GM18907 (cell line): ENCODE measurements around the gene ACOD1.
A peak's percentile ranks its signal among the peaks of the same experiment; 100 is the strongest.
"Not testable (repeated sequence)": the region's sequence is repeated elsewhere in the genome, so short reads cannot be mapped to it uniquely, and the experiment has no call there.

Experiments used
- ATAC-seq: cut with Tn5 transposase; IDR thresholded peaks from one replicate; pipeline ENCODE4 v1.9.1; 2021; ENCODE audit warnings: mild to moderate bottlenecking, moderate library complexity; ENCODE audit not compliant: unreplicated experiment

Gene ACOD1

DNA sequence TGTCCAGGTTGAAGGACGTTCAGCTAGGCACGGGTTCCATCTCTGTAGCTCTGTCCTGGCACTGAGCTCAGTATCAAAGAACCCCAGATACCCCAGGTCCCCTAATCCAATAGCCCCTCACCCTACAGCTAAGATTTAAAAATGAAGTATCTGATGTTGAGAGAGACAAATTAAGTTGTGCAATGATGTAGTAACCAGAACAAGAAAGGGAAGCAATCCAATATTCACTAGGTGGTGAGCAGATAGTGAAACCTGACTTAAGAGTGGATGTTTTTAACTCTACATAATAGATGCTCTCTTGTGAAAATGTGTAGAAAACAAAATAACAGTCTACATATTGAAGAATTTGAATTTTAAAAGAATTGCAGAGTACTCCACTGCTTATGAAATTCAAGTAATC is 1.8 kb downstream of the ACOD1 start:
- no peak for ATAC-seq

- ATAC-seq: no peak
Measured at GRCh38 chr13:76953968-76954367, 5.7 kb downstream of the ACOD1 start.

DNA sequence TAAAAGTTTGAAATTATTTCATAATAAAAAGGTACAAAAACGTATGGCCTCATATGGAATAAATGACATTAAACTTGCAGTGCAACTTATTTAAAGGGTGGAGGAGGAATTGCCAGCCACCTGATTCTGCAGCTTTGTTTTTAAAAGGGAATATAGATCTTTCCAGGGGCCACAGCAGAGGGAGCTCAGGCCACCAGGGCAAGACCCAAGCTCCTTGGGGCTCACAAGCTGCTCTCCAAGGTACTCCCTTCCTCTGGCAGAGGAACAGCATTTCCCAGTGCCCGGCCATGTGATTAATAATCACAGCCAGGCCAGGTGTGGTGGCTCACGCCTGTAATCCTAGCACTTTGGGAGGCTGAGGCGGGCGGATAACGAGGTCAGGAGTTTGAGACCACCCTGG is 6.2 kb downstream of the ACOD1 start:
- no peak for ATAC-seq

GRCh38 chr13:76955193-76955592 is 6.9 kb downstream of the ACOD1 start:
- no peak for ATAC-seq

DNA sequence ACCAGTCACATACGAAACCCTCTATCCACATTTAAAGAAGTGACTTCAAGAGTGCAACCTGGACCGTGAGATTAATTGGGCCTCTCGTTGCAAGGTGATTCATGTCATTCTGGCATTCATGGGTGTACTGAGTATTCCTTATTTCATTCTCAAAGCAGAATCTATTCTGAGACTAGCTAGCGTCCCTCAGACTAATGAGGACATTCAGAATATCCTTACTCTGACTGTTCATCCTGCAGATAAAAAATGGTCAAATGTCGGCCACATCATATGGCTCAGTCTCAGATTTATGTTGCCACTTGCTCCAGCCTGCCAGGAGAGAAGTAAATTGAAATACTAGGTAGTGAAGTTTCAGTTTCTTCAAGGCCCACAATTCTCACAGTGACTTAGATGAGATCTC is 7.3 kb downstream of the ACOD1 start:
- ATAC-seq: no peak

GRCh38 chr13:76958841-76959432 is 10.6 kb downstream of the ACOD1 start:
- ATAC-seq: no peak

- ATAC-seq: not testable (repeated sequence)
Measured at GRCh38 chr13:76959734-76960133, 11.4 kb downstream of the ACOD1 start.

DNA sequence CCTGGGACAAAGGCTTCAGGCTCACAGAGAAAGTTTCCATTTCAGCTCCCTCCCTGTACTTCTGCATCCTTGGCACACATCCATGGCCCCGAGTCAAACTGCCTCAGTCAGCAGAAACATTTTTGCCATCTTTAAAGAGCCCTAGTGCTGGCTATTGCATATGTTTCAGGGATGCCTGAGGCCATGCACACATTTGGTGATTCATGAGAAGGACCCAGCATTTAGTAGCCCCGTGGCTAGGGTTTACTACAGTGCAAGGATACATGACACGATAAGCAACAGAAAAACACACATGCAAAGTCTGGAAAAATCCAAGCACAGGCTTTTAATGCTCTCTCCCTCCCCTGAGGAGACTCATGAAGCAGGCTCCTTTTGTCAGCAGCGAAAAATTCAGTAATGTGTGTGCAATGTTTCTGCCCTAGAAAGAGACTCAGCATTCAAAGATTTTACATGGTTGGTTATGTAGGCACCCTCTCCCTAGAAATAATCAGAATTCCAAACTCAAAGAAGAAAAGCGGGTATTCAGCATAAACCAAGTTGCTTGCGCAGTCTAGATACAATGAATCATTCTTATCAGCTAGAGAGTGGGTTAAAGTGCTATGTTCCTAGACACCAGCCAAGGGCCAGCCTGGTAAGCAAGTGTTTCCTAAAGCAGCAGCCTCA is 17.6 kb downstream of the ACOD1 start:
- no peak for ATAC-seq

- no peak for ATAC-seq
Measured at GRCh38 chr13:76967031-76967430, 18.7 kb downstream of the ACOD1 start.

DNA sequence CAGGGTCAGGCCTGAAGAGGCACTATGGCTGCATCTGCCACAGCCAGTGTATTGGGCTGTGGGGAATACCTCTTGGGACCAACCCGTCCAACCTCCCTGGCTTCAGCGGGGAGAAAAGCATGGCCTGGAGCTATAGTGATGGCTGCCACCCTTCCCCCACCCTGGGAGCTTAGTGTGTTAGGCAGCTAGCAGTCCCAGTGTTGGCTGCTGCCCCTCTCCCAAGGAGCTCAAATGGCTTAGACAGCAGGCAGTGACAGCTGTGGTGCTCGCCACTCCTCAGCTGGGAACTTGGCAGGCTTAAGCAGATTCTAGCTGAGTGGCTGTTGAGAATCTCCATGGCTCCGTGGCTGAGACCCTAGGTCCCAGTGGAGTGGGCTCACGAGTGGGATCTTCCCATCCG is 19.7 kb downstream of the ACOD1 start:
- ATAC-seq: no peak

DNA sequence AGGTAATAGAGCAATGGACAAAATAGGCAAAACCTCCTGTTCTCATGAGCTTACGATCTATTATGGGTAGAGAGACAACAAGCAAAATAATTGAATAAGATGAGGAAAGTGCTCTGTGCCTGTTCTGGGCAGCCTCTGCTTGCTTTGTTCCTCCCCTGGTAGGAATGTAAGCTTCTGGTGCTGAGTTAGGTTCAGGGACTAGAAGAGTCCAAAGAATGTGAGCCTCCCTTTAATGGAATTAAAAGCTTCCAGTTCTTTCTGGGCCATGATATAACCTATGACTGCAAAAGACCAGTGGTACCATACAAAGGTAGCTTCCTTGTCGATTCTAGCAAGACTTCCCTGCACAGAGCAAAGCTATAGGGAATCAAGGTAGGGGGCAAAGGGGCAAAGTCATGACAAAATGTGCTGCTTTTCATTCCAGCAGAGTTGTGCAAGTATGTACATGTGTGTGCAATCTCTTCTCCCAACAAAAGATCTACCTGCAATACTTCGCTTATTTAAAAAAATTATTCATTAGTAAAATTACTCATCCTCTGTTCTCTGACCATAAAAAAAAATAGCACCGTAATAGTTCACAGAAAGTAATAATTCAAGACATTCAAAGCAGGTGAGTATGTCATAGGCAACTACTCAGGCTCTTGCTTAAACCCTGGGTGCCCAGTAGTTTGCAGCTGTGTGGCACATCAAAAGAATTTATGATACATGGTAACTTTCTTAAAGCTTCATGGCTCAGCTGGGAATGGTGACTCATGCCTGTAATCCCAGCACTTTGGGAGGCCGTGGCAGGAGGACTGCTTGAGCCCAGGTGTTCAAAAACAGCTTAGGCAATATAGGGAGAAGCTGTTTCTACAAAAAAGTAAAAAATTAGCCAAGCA is 21.4 kb downstream of the ACOD1 start:
- ATAC-seq: no peak

DNA sequence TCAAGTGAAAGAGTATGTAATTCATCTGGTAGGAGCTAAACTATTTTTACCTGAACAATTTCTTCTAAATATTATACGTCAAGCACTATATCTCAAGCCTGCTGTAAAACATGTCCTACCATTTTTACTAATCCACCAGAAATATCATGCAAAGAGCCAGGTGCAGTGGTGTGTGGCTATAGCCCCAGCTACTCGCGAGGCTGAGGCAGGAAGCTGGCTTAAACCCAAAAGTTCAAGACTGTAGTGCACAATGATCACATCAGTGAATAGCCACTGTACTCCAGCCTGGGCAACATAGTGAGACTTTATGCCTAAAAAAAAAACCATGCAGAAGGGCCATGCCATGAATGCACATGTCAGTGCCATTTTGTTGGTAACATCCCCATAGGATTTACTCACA is 22.9 kb downstream of the ACOD1 start:
- no peak for ATAC-seq

GRCh38 chr13:76971851-76972829 is 23.8 kb downstream of the ACOD1 start:
- ATAC-seq: no peak

- no peak for ATAC-seq
Measured at GRCh38 chr13:76973920-76974617, 25.8 kb downstream of the ACOD1 start.

DNA sequence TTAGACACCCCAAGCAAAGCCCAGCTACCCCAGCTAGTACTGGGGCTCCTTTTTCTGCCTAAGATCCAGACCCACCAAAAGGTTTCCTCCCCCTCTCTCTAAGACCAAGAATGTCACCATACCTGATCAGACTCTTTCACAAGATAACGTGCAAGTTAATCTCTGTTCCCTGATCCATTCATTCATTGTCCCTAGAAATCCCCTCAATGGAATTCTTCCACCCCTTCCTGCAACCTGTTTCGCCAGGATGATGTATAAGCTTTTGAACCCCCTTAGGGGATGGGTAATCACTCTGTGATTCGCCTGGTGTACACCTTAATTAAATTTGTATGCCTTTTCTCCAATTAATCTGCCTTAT is 26.3 kb downstream of the ACOD1 start:
- ATAC-seq: no peak

GRCh38 chr13:76975863-76976262 is 27.6 kb downstream of the ACOD1 start:
- ATAC-seq: no peak

GRCh38 chr13:76976490-76976889 is 28.2 kb downstream of the ACOD1 start:
- ATAC-seq: no peak

- no peak for ATAC-seq
Measured at GRCh38 chr13:76976929-76977328, 28.6 kb downstream of the ACOD1 start.

DNA sequence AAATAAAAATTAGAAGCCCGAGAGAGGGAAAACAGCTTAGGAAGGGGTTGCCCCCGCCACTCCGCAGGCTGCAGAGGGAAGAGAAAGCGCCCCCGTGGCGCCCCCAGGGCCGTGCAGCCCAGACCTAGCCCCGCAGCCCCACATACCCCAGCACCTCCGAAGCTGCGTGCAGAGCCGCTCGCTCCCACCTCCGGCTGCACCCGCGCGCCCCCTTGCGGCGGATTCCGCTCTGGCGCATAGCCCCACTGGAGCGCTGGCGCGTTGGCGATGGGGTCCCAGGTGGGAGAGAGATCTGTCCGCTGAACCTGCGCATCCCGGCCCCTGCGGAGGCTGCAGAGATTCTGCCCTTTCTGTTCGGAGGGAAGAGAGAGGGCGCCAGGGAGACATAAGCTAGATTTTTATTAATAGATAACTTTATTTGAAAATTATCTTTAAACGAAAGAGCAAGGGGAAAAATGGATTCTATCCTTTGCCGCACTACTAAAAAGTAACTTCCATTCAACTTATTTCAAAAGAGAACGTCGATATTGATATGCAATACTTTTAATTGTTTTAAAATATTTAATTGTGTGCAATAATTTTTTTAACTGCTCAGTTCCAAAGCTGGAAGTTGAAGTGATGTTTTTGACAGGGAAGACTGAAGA is 31.9 kb downstream of the ACOD1 start:
- peak; percentile 100 for ATAC-seq

DNA sequence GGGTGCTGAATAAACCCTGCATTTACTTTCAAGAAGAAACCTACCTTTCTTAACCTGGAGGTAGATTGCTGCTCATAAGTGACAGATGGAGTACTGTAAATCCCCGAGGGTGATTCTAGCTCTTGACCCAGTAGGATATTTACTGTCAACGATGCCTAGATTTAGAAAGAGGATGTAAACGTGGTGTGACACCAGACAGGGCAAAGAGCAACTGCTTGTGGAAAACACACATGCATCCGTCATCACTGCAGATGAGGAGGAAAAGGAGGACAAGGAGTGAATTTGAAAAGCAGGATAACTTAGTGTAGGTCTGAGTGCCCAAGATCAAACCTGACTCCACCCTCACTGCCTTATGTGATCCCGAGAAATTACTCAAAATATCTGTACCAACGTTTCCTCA is 33.8 kb downstream of the ACOD1 start:
- ATAC-seq: no peak
